WTC11 (cell line): Measurements from ENCODE around the gene CDC73. TPM values are rescaled to one million over a fixed set of nuclear protein-coding genes. Genes with fewer than 3 reads are reported as not detected.

Experiments used
- ATAC-seq: fragments of 200-7000 bp; cut with Tn5 transposase; 2 replicates; pipeline ENCODE4 v1.10.0; 2021; ENCODE audit warnings: mild to moderate bottlenecking, moderate library complexity
- CTCF ChIA-PET: fragments of 300-600 bp; sonication (Branson Sonifier 250); formaldehyde crosslinking; loops from one replicate; lab custom pipeline; 2021; ENCODE audit warnings: antibody characterized with exemption; lab: Charles Lee
- POLR2A ChIA-PET: fragments of 350-600 bp; sonication (Branson Sonifier 250); formaldehyde crosslinking; loops from one replicate; lab custom pipeline; 2021; ENCODE audit warnings: antibody characterized with exemption; lab: Charles Lee
- DNase-seq: peaks from one replicate; pipeline ENCODE4 v3.0.0; 2021; ENCODE audit warnings: low spot score
- H3K27ac Mint-ChIP-seq: 2 replicates; pipeline ENCODE4 v1.8.0; 2021; ENCODE audit warnings: mixed read lengths
- H3K27me3 Mint-ChIP-seq: 2 replicates; pipeline ENCODE4 v1.8.0; 2021; ENCODE audit warnings: low read depth, mild to moderate bottlenecking, moderate library complexity, mixed read lengths
- H3K36me3 Mint-ChIP-seq: 2 replicates; pipeline ENCODE4 v1.8.0; 2021; ENCODE audit warnings: mixed read lengths
- H3K4me1 Mint-ChIP-seq: 2 replicates; pipeline ENCODE4 v1.8.0; 2022; ENCODE audit warnings: mixed read lengths
- H3K4me3 Mint-ChIP-seq: 2 replicates; pipeline ENCODE4 v1.8.0; 2021; ENCODE audit warnings: mild to moderate bottlenecking, moderate library complexity, mixed read lengths
- H3K9me3 Mint-ChIP-seq: 2 replicates; pipeline ENCODE4 v1.8.0; 2021; ENCODE audit warnings: mixed read lengths
- GABPB1 ChIP-seq: sonication (generic); formaldehyde crosslinking; IDR thresholded peaks from 2 replicates; pipeline ENCODE4 v1.8.1; 2023; ENCODE audit warnings: mild to moderate bottlenecking, missing genetic modification reagents
- JUN ChIP-seq: sonication (generic); formaldehyde crosslinking; IDR thresholded peaks from 2 replicates; pipeline ENCODE4 v1.8.0; 2023; ENCODE audit warnings: mild to moderate bottlenecking, missing genetic modification reagents
- TCF7 ChIP-seq: sonication (generic); formaldehyde crosslinking; IDR thresholded peaks from 2 replicates; pipeline ENCODE4 v1.8.0; 2022; ENCODE audit warnings: mild to moderate bottlenecking, low read depth, missing genetic modification reagents, moderate library complexity
- ZNF416 ChIP-seq: fragments of 250-450 bp; sonication (Bioruptor Pico); IDR thresholded peaks from 2 replicates; pipeline ENCODE4 v1.9.0; 2021; ENCODE audit warnings: mild to moderate bottlenecking, inconsistent platforms
- total RNA-seq: library from RNA; stranded (reverse); gene quantifications from 3 replicates; pipeline ENCODE4 v1.2.3, GENCODE V29; 2021
- TF ChIP-seq, protein P1 (sequence below): sonication (generic); formaldehyde crosslinking; IDR thresholded peaks from 2 replicates; pipeline ENCODE4 v1.8.1; 2022; ENCODE audit warnings: missing genetic modification reagents, borderline replicate concordance
- TF ChIP-seq, protein P2 (sequence below): fragments of 250-450 bp; sonication (Bioruptor Pico); IDR thresholded peaks from 2 replicates; pipeline ENCODE4 v1.9.0; 2021; ENCODE audit warnings: mild to moderate bottlenecking
- TF ChIP-seq, protein P3 (sequence below): sonication (generic); formaldehyde crosslinking; IDR thresholded peaks from 2 replicates; pipeline ENCODE4 v1.8.1; 2023; ENCODE audit warnings: mild to moderate bottlenecking, missing genetic modification reagents, borderline replicate concordance
- TF ChIP-seq, protein P4 (sequence below): sonication (generic); formaldehyde crosslinking; IDR thresholded peaks from 2 replicates; pipeline ENCODE4 v1.8.0; 2022; ENCODE audit warnings: mild to moderate bottlenecking, missing genetic modification reagents
- TF ChIP-seq, protein P5 (sequence below): sonication (generic); formaldehyde crosslinking; IDR thresholded peaks from 2 replicates; pipeline ENCODE4 v1.8.0; 2023; ENCODE audit warnings: missing genetic modification reagents, mild to moderate bottlenecking, borderline replicate concordance
- TF ChIP-seq, protein P6 (sequence below): sonication (generic); formaldehyde crosslinking; IDR thresholded peaks from 2 replicates; pipeline ENCODE4 v1.8.1; 2023; ENCODE audit warnings: mild to moderate bottlenecking, missing genetic modification reagents, moderate library complexity

The CDC73 gene
- total RNA-seq, 1 experiment from 2014 or later, result 57.1 TPM

DNA sequence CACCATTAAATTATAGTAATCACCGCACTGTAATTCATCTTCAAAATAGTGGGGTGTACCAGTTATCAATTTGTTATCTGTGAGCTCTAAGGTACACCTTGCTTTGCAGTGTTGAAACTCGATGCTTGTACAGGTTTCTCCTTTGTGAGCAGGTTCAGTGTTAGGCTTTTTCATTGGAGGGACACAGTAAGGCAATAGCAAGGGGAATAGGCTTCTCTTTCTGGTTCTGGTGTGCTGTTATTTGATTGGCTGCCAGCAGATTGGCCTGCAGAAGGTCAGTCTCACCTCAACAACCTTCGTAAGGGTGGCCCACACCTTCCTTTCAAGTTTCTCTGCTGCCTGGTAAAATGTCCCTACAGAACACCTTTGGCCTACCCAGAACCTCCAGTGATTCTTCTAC is 140.8 kb downstream of the CDC73 start (continued):
- TF ChIP-seq, protein P1, sequence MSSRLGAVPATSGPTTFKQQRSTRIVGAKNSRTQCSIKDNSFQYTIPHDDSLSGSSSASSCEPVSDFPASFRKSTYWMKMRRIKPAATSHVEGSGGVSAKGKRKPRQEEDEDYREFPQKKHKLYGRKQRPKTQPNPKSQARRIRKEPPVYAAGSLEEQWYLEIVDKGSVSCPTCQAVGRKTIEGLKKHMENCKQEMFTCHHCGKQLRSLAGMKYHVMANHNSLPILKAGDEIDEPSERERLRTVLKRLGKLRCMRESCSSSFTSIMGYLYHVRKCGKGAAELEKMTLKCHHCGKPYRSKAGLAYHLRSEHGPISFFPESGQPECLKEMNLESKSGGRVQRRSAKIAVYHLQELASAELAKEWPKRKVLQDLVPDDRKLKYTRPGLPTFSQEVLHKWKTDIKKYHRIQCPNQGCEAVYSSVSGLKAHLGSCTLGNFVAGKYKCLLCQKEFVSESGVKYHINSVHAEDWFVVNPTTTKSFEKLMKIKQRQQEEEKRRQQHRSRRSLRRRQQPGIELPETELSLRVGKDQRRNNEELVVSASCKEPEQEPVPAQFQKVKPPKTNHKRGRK, result no peak

DNA sequence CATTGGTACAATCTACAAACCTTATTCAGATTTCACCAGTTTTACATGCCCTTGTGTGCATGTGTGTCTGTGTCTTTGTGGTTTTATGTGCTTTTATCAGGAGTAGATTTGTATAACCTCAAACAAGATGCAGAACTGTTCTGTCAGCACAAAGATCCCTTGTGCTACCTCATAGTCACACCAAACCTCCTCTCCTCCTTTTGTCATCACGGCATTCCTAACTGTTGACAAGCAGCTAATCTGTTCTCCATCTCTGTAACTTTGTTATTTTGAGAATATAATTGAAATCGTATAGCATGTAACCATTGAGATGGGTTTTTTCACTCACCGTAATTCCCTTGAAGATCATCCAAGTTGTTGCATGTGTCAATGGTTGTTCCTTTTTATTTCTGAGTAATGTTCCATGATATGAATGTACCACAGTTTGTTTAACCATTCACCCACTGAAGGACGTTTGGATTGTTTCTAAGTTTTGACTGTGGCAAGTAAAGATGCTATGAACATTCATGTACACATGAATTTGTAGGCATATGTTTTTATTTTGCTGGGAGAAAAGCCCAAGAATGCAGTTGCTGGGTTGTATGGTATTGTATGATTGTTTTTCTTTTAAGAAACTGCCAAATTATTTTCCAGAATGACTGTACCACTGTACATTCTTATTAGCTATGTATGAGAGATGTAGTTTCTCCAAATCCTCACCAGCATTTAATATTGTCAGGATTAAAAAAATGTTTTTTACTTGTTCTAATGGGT is 142.7 kb downstream of the CDC73 start:
- CTCF ChIA-PET, result no interaction called here

DNA sequence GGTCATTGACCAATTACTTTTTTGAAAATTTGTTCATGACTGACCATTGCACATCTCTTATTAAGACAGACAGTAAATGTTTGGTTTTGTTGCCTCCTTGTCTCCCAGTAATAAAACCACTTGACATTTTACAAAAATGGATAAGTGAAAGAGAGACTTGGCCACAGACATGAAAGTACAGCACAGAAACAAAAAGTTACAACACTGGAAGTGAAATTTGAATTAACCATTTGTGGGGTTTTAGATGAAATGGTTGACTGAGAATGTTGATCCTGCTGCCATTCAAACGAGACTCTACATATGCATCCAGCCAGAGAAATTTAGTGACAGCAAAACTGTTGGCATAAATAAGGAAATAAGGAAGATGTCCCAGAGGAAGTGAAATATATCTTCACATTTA is 143.9 kb downstream of the CDC73 start:
- ATAC-seq (no peak), DNase-seq (no peak)
- POLR2A ChIA-PET, result no interaction called here
- Mint-ChIP-seq H3K9me3 (no peaks in the 10 kb centered on the region), H3K4me1 (peaks cover 9% of the 10 kb centered on the region), H3K36me3 (no peaks in the 10 kb centered on the region; the same call in 1 of the 2 replicates), H3K4me3 (no peak overlapping the region), H3K27me3 (no peaks in the 10 kb centered on the region), H3K27ac (no peak overlapping the region)
- CTCF ChIA-PET, result no interaction called here
- TF ChIP-seq, protein P2, sequence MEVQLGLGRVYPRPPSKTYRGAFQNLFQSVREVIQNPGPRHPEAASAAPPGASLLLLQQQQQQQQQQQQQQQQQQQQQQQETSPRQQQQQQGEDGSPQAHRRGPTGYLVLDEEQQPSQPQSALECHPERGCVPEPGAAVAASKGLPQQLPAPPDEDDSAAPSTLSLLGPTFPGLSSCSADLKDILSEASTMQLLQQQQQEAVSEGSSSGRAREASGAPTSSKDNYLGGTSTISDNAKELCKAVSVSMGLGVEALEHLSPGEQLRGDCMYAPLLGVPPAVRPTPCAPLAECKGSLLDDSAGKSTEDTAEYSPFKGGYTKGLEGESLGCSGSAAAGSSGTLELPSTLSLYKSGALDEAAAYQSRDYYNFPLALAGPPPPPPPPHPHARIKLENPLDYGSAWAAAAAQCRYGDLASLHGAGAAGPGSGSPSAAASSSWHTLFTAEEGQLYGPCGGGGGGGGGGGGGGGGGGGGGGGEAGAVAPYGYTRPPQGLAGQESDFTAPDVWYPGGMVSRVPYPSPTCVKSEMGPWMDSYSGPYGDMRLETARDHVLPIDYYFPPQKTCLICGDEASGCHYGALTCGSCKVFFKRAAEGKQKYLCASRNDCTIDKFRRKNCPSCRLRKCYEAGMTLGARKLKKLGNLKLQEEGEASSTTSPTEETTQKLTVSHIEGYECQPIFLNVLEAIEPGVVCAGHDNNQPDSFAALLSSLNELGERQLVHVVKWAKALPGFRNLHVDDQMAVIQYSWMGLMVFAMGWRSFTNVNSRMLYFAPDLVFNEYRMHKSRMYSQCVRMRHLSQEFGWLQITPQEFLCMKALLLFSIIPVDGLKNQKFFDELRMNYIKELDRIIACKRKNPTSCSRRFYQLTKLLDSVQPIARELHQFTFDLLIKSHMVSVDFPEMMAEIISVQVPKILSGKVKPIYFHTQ (CRISPR knock-in tag), result no peak
- TF ChIP-seq, protein P3, sequence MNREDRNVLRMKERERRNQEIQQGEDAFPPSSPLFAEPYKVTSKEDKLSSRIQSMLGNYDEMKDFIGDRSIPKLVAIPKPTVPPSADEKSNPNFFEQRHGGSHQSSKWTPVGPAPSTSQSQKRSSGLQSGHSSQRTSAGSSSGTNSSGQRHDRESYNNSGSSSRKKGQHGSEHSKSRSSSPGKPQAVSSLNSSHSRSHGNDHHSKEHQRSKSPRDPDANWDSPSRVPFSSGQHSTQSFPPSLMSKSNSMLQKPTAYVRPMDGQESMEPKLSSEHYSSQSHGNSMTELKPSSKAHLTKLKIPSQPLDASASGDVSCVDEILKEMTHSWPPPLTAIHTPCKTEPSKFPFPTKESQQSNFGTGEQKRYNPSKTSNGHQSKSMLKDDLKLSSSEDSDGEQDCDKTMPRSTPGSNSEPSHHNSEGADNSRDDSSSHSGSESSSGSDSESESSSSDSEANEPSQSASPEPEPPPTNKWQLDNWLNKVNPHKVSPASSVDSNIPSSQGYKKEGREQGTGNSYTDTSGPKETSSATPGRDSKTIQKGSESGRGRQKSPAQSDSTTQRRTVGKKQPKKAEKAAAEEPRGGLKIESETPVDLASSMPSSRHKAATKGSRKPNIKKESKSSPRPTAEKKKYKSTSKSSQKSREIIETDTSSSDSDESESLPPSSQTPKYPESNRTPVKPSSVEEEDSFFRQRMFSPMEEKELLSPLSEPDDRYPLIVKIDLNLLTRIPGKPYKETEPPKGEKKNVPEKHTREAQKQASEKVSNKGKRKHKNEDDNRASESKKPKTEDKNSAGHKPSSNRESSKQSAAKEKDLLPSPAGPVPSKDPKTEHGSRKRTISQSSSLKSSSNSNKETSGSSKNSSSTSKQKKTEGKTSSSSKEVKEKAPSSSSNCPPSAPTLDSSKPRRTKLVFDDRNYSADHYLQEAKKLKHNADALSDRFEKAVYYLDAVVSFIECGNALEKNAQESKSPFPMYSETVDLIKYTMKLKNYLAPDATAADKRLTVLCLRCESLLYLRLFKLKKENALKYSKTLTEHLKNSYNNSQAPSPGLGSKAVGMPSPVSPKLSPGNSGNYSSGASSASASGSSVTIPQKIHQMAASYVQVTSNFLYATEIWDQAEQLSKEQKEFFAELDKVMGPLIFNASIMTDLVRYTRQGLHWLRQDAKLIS (CRISPR knock-in tag), result no peak
- TF ChIP-seq GABPB1 (CRISPR knock-in tag) (no peak), ZNF416 (CRISPR knock-in tag) (no peak), JUN (no peak), TCF7 (CRISPR knock-in tag) (no peak)
- TF ChIP-seq, protein P1, result no peak
- TF ChIP-seq, protein P4, sequence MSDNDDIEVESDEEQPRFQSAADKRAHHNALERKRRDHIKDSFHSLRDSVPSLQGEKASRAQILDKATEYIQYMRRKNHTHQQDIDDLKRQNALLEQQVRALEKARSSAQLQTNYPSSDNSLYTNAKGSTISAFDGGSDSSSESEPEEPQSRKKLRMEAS, result no peak
- TF ChIP-seq, protein P5, sequence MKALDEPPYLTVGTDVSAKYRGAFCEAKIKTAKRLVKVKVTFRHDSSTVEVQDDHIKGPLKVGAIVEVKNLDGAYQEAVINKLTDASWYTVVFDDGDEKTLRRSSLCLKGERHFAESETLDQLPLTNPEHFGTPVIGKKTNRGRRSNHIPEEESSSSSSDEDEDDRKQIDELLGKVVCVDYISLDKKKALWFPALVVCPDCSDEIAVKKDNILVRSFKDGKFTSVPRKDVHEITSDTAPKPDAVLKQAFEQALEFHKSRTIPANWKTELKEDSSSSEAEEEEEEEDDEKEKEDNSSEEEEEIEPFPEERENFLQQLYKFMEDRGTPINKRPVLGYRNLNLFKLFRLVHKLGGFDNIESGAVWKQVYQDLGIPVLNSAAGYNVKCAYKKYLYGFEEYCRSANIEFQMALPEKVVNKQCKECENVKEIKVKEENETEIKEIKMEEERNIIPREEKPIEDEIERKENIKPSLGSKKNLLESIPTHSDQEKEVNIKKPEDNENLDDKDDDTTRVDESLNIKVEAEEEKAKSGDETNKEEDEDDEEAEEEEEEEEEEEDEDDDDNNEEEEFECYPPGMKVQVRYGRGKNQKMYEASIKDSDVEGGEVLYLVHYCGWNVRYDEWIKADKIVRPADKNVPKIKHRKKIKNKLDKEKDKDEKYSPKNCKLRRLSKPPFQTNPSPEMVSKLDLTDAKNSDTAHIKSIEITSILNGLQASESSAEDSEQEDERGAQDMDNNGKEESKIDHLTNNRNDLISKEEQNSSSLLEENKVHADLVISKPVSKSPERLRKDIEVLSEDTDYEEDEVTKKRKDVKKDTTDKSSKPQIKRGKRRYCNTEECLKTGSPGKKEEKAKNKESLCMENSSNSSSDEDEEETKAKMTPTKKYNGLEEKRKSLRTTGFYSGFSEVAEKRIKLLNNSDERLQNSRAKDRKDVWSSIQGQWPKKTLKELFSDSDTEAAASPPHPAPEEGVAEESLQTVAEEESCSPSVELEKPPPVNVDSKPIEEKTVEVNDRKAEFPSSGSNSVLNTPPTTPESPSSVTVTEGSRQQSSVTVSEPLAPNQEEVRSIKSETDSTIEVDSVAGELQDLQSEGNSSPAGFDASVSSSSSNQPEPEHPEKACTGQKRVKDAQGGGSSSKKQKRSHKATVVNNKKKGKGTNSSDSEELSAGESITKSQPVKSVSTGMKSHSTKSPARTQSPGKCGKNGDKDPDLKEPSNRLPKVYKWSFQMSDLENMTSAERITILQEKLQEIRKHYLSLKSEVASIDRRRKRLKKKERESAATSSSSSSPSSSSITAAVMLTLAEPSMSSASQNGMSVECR, result no peak

More for the DNA sequence above, 142.7 kb downstream of the CDC73 start:
- TF ChIP-seq, protein P1, result no peak
- TF ChIP-seq, protein P6, sequence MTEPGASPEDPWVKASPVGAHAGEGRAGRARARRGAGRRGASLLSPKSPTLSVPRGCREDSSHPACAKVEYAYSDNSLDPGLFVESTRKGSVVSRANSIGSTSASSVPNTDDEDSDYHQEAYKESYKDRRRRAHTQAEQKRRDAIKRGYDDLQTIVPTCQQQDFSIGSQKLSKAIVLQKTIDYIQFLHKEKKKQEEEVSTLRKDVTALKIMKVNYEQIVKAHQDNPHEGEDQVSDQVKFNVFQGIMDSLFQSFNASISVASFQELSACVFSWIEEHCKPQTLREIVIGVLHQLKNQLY (CRISPR knock-in tag), result no peak
- DNase-seq (no peak), ATAC-seq (no peak)
- no peak overlapping the region for H3K27ac Mint-ChIP-seq
- no peak overlapping the region for H3K4me3 Mint-ChIP-seq
- no peaks in the 10 kb centered on the region; the same call in 1 of the 2 replicates for H3K36me3 Mint-ChIP-seq
- peaks cover 6% of the 10 kb centered on the region; the same call in 1 of the 2 replicates for H3K4me1 Mint-ChIP-seq
- H3K9me3 Mint-ChIP-seq, result no peaks in the 10 kb centered on the region
- POLR2A ChIA-PET, result no interaction called here
- H3K27me3 Mint-ChIP-seq, result no peaks in the 10 kb centered on the region
